Measurements from ENCODE around the gene NAA40.
A peak's percentile ranks its signal among the peaks of the same experiment; 100 is the strongest.
"Not testable (repeated sequence)": the region's sequence is repeated elsewhere in the genome, so short reads cannot be mapped to it uniquely, and the experiment has no call there.

The NAA40 gene

DNA sequence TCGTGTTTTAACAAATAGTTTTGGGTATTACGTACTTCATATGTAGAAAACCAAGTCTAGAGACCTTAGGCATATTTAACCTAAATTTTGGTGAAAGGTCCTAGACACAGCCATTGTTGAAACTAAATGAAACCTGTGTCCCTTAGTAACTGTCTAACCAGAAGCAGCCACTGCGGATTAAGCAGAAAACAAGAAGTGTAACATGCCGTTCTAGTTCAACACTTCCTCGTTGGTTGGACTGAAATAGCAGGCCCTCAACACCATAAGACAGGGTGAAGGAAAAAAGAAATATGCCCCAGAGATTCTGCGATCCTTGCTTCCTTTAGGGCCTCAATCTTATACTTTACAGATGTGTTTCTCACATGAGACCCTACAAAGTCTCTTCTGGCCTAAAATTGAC is 2.0 kb downstream of the NAA40 start:
- FAIRE-seq, result no peak

DNA sequence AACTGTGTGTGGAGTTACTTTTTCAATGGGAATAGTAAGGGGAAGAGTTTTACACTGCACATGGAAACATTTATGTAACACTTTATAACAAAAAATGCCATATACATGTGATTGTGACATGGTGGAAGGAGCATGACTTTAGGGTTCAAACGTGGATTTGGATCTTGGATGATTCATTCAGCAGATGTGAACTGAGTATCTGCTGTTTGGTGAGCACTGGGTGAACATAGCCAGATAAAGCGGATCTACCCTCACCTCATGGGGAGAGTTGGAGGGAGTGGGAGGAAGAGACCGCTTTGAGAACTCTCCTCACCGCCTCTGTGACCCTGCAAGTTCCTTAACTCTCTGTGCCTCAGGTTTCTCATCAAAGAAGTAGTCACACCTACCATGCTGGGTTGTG is 3.1 kb downstream of the NAA40 start:
- no peak for FAIRE-seq

DNA sequence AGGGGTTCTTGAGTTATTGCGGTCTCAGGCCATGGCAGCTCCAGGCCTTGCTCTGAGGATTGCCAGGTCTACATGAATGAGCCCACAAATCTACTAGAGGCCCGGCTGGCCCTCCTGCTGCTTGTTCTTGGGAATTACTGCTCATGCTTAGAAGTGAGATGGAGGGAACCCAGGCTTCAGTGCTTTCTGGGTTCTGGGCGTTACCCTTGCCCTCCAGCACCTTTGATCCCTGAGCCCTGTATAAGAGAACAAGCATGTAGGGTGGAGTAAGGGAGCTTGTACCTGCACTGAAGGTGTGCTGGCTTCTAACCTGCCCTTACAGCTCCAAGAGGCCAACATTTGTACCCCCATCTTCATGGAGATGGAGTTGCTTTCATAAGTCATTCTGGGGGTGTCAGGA is 4.0 kb downstream of the NAA40 start:
- FAIRE-seq, result no peak

DNA sequence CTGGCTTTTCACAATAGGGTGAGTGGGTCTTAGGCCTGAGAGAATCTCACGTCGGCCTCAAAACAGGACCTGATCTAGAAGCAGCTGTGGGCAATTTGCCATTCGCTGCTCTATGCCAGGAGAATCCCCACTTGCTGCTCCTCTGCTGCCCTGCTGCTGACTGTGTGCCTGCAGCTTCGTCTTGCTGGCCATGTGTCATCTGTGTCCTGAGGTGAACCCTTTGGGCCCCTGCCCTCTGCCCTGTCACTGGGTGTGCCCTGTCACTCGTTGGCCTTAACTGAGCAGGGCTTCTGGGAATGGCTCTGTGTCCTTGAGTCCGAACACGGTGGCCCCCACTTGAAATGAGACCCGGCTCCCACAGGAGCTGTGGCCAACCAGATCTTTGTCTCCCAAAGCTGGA is 6.2 kb downstream of the NAA40 start:
- no peak for FAIRE-seq

DNA sequence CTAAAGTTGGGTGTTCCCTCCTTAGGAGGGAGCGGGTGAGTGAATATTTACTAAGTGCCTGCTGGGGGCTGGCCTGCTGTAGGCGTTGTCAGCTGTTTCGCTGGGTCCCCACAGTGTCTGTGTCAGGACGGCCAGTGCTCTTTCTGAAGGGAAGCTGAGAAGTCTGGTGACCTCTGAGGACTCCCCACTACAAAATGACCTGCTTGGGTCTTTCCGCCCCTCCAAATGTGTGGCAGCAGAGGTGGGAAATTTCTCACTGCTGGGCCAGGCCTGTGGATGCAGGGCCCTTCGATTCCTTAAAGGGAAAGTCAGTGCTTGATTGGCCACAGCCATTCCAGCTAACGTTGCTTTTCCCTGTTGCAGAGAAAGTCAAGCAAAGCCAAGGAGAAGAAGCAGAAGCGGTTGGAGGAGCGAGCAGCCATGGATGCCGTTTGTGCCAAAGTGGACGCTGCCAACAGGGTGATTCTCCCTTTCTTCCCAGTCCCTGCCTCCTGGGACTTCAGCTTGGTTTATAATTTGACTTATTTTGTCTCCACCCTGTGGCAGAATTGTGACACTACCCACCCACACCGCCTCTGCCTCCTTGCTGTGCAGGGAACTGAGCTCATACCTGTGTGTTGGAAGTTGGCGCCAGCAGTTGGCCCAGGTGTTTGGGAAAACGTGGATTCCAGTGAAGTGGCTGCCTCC is 6.8 kb downstream of the NAA40 start:
- FAIRE-seq, result no peak

DNA sequence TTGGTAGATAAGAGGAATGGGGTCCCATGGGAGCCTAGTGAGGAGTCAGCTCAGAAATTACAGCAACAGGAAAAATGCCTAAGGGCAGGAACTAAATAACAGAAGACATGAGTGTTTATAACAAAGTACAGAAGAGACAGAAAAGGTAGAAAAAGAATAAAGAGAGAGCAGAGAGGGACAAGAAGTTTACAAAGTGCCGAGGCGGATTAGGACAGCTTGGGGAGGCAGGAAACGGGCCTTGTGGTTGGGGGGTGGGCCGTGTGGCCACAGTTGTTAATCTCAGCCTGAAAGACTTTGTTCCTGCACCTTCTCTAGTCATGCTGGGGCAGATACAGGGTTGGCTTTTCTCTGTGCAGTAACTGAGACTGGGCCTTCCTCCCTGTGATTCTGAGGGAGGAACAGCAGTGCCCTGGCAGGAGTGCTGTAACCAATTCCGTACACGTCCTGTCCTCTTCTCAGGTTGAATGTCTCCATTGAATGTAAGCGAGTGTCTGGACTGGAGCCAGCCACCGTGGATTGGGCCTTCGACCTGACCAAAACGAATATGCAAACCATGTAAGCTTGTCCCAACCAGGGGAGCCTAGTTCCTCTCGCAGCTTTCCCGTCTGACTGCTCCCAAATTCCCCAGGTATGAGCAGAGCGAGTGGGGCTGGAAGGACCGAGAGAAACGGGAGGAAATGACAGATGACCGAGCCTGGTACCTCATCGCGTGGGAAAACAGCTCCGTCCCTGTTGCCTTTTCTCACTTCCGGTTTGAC is 13.2 kb downstream of the NAA40 start:
- no peak for FAIRE-seq

DNA sequence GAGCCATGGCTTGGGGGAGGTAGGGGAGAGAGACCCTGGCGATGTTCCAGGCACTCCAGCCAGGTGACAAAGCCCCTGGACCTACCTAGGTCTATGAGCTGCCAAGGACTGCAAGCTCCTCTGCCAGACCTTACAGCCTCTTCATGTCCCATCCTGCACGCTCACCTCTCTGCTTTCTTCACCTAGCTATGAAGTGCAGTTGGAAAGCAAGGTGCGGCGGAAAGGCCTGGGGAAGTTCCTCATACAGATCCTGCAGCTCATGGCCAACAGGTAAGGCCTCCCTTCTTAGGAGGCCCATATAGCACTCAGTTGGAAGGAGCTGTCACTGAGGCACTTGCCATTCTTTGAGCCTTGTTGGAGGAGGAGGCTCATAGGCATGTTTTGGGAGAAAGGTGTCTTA is 13.8 kb downstream of the NAA40 start:
- no peak for FAIRE-seq

DNA sequence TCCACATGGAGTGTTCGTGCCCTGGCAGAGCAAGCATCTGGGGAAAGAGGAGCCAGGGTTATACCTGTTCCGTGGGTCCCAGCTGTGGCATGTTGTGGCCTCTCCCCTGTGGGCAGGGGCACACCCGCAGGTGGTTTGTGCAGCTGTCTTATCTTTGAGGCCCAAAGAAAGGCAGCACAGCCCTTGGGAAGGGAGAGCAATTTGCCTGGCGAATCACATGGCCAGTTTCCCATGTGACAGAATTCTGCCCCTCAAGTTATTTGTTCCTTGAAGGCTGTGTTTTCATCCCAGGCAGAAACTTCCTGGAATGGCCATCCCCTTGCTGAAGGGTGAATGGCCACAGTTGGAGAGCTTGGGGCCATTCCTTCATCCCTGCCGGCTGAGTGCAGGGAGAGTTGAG is 19.2 kb downstream of the NAA40 start:
- FAIRE-seq, result no peak

DNA sequence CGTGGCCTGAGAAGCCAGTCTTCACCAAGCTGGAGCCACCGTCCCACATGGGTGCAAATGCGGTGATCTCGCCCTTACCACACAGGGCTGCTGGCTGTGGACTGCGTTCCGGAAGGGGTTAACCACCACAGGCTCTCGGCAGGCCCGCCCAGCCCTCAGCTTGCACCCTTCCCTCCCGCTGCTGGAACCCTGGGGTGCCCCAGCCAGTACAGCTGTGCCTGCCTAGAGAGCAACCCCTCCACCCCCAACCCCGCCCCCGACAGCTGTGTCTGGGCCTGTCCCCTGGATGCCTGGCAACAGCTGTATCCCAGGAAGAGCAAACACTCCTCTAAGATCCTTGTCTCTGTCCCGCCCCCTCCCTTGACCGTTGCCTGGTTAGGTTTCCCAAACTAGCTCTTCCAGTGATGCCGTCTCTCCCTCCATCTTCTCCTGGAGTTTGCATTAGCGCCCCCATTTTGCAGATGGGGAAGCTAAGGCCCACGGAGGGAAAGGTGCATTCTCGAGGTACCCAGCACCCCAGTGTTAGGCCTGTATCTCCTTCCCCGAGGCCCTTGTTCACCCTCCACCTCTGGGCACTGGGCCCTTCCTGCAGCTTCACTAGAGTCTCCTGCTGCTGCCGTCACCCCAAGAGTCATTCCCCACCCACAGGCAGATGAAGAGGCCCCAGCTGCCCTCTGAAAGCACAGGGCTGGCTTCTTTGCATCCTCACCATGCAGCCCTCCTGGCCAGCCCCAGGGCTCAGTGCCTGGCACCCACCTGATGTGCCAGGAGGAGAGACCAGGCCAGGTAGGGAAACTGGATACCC is 23.0 kb downstream of the NAA40 start:
- no peak for FAIRE-seq

DNA sequence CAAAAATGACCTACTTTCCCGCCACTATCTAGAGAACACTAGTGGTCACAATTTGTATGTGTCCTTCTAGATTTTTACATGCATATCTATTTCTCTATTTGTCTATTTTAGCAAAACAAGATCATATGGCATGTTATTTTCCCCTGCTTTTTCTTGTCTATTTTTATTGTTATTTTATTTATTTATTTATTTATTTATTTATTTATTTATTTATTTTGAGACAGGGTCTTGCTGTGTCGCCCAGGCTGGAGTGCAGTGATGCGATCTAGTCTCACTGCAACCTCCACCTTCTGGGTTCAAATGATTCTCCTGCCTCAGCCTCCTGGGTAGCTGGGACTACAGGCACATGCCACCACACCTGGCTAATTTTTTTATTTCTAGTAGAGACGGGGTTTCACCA is 25.1 kb downstream of the NAA40 start:
- FAIRE-seq, result not testable (repeated sequence)

DNA sequence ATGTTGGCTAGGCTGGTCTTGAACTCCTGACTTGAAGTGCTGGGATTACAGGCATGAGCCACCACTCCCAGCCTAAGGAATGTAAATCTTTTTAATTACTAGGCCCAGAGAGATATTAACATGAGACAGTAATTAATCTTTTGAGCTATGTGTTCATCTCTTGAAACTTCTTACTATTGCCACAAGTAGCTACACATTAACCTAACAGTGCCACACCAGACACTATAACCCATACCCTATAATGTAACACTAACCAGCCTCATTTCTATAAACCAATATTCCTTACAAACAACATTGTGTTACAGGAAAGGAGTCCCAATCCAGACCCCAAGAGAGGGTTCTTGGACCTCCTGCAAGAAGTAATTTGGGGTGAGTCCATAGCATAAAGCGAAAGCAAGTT is 27.6 kb downstream of the NAA40 start:
- no peak for FAIRE-seq

DNA sequence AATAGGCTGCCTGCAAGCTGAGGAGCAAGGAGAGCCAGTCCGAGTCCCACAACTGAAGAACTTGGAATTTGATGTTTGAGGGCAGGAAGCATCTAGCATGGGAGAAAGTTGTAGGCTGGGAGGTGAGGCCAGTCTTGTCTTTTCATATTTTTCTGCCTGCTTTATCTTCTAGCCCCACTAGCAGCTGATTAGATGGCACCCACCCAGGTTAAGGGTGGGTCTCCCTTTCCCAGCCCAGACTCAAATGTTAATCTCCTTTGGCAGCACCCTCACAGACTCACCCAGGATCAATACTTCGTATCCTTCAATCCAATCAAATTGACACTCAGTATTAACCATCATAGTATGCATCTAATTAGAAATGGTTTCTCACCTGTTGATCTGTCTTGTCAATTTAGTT is 30.7 kb downstream of the NAA40 start:
- FAIRE-seq, result no peak

DNA sequence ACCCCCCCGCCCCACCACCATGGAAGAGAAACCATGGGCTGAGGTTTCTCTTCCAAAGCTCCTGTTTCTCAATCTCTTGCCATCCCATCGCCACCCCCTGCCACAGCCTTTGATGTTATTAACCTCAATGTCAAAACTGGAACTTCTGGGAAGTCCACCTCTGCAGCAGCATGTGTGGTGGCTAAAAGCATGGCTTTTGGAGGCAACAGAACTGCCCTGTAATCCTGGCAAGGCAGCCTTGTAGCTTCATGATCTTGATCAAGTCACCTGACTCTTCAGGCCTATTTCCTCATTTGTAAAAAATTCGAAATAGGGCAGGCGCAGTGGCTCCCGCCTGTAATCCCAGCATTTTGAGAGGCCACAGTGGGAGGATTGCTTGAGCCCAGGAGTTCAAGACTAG is 32.1 kb downstream of the NAA40 start:
- FAIRE-seq, result no peak

DNA sequence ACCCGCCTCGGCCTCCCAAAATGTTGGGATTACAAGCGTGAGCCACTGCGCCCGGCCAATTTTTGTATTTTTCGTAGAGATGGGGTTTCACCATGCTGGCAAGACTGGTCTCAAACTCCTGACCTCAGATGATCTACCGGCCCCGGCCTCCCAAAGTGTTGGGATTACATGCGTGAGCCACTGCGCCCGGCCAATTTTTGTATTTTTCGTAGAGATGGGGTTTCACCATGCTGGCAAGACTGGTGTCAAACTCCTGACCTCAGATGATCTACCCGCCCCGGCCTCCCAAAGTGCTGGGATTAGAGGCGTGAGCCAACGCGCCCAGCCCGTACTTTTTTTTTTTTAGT is 35.1 kb downstream of the NAA40 start:
- FAIRE-seq, result not testable (repeated sequence)

DNA sequence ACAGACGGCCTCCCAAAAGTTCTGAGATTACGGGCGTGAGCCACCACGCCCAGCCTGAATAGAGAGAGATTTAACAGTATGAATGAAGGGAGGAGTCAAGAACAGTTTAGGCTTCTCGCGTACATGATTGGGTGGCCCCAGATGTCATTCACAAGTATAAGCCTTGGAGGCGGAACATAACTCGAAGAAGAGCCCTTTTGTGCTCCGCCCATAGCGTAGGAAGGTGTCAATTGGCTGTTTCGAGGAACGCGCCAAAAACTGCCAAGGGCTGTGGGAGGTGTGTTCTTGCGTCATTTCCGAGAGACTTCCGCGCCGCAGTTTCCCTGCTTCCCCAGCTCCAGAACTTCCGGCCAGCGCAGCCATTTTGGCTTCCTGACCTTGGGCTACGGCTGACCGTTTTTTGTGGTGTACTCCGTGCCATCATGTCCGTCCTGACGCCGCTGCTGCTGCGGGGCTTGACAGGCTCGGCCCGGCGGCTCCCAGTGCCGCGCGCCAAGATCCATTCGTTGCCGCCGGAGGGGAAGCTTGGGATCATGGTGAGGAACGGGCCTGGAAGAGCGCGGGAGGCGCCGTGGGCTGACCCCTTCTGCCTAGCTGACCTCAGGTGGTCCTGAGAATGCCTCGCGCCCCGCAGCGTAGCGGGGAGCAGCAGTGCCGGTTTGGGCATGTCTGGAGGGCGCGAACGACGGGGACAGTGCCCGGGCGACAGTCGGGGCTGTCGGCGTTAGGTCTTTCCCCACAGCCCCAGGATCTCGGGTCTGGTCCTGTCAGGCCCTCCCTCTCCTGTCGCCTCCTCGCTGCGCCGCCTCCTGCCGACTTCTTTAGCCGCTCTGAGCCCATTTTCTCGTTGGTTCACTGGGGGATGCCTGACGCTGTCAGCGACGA is 35.7 kb downstream of the NAA40 start, which contains the start of gene COX8A:
COX8A (plus strand) TSS at position 362 of the 885 bp plus-strand sequence; CDS start at position 423, 61 bp downstream.
- FAIRE-seq, result peak; percentile 61

DNA sequence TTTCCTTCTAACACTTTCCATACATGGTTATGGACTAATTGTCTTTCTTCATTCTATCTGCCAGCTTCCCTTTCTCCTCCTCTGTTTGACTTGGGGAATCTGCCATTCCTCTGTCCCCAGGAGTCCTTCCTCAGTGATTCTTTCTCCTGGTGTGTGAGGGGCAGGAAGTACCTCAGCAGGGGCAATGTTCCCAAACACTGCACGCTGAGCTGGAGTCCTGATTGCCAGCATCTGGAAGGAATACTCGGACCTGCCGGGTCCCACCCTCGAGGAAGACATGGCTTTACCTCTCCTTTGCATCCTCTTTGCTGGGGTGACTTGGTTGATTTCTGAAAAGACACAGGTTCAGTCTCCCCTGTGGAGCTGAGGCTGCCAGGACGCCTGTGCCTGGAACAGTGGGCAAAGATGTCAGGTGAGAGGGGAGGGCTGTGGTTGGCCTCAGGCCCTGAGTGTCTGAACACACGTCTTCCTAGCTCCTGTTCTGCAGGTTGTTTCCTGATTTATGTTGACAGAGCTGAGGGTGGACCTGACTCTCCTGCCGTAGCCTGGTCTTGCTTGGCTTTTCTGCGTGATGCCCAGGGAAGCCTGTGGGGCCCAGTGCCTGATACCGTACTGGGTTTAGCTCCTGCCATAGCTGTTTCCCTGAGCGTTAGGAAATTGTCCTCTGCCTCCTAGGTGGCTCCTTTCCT is 39.9 kb downstream of the NAA40 start:
- no peak for FAIRE-seq

DNA sequence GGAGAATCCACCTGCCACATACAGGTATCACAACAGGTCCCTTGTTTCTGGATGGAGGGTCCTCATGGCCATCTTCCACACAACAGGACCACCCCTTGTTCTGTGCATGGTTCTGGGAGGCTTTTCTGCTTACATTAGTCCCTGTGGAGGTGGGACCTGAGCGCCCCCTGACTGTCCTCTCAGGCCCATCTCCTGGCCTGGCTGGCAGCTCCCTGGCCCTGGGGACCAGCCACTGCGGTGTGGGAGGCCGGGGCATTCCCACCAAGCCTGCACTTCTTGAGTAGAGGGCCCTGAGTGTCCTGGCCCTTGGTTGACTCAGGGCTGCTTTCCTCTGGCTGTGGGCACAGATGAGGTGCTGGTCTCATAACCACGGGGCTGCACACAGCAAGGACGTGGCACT is 40.6 kb downstream of the NAA40 start:
- no peak for FAIRE-seq

DNA sequence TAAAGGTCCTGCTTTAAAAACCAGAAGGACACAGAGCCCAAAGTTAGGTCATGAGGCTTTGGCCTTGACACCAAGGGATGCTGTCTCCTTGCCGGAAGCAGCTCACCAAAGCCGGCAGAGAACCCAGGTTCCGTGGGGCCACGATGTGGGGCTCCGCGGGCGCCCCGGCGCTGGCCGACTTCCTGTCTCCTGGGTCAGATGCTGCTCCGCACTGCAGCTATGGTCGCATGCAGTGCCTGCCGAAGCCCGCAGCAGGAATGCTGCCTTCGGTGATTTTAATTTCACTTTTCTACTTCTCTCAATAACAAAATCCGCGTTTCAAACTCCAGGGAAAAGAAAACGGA is 47.0 kb downstream of the NAA40 start:
- no peak for FAIRE-seq

DNA sequence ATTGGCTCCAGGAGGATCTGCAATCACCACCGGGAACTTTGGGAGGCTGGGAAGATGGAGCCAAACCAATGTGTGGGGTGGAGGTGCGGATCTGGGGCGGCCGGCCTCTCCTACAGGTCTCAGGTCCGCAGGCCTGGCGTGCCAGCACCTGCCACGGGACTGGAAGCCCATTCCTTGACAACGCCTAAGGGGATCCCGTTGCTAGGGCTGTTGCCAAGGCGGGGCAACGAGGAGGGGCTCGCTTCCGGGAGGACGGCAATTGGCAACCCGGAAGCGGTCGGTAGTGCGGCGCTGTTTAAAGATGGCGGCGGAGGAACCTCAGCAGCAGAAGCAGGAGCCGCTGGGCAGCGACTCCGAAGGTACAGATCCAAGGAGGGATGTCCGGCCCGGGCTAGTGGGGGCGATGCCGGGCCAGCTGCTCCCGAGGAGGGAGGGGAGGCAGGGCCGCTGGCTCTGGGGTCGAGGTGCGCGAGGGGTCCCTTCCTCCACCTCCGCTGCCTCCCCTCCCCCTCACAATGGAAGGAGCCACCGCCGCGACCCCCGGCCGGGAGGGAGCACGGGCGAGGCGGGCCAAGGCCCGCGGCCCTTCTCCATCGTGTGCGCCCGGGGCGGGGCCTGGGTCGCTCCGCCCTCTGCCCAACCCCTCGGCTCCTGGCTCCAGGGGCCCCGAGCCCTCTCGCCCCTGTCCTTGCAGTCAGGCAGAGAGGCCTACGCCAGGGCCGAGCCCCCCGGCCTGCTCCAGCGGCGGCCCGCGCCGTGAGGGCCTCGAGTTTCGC is 47.5 kb downstream of the NAA40 start, which contains the start of gene OTUB1:
OTUB1 (plus strand) TSS at position 283 of the 776 bp plus-strand sequence; CDS start at position 302, 19 bp downstream.
- FAIRE-seq, result no peak

DNA sequence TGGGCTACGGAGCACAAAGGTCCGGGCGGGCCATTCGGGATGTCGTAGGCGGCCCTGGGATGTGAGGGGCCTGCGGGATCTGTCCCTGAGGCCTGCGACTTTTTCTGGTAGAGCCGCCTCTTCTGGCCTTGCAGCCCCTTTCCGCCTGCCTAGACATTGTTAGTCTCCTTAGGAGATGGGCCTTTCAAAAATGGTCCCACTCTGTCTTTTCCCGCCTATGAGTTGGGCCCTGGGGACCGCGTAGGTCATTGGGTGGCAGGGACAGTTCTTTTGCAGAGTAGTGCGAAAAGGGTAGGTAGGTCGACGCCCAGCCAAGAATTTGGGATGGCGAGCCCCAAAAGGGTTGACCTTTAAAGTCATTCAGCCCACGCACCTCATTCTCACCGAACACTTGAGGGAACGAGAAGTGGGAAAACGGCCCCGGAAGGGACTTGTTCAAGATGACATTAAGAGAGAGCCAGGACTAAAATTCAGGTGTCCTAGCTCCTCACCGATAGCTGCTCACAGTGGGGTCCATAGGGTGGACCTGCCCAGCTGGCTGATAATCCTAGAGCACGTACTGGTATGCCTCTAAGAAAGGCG is 48.2 kb downstream of the NAA40 start:
- no peak for FAIRE-seq

DNA sequence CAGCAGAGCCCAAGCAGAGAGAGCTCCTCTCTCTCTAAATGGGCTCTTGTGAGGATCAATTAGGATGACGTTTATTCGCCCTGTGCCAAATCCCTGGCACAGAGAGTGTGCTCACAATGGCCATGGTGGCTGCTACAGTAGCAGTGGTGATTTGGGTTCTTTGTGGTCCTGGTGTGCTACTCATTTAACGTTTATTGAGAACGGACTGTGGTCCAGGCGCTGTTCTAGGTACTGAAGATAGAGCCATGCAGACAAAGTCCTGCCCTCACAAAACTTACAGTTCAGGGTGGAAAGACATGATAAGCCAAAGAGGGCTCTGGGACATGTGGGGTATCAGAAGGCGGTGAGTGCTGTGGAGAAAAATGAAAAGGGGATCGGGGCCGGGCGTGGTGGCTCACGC is 52.8 kb downstream of the NAA40 start:
- no peak for FAIRE-seq
